H9 (cell line): ENCODE results near the gene GPR143. TPM values are rescaled to one million over a fixed set of nuclear protein-coding genes. Genes with fewer than 3 reads are reported as not detected.

Experiments used
- DNase-seq: peaks from one replicate; pipeline ENCODE4 v3.0.0-alpha.2; 2017
- H2AFZ ChIP-seq: one replicate; pipeline ENCODE4 v1.6.1; 2013; ENCODE audit warnings: mild to moderate bottlenecking, low read length, control low read depth, moderate library complexity
- H2AK5ac ChIP-seq: 2 replicates; pipeline ENCODE4 v1.6.1; 2013; ENCODE audit warnings: low read length, control low read depth, mixed read lengths; ENCODE audit not compliant: insufficient read length
- H2BK120ac ChIP-seq: one replicate; pipeline ENCODE4 v1.6.1; 2013; ENCODE audit warnings: low read depth, mild to moderate bottlenecking, low read length, control low read depth, inconsistent platforms; ENCODE audit not compliant: poor library complexity, severe bottlenecking
- H2BK12ac ChIP-seq: 2 replicates; pipeline ENCODE4 v1.6.1; 2013; ENCODE audit warnings: low read length, control low read depth, mixed read lengths, low read depth; ENCODE audit not compliant: insufficient read length
- H2BK15ac ChIP-seq: 2 replicates; pipeline ENCODE4 v1.6.1; 2013; ENCODE audit warnings: low read depth, low read length, control low read depth
- H2BK20ac ChIP-seq: one replicate; pipeline ENCODE4 v1.6.1; 2013; ENCODE audit warnings: low read depth, mild to moderate bottlenecking, low read length, control low read depth, inconsistent platforms; ENCODE audit not compliant: poor library complexity, severe bottlenecking
- H2BK5ac ChIP-seq: 2 replicates; pipeline ENCODE4 v1.6.1; 2013; ENCODE audit warnings: low read length, control low read depth, mixed read lengths; ENCODE audit not compliant: insufficient read length
- H3K14ac ChIP-seq: 2 replicates; pipeline ENCODE4 v1.6.1; 2013; ENCODE audit warnings: low read length, control low read depth; ENCODE audit not compliant: insufficient read depth
- H3K18ac ChIP-seq: 2 replicates; pipeline ENCODE4 v1.6.1; 2013; ENCODE audit warnings: low read depth, mild to moderate bottlenecking, mixed read lengths, low read length, control low read depth; ENCODE audit not compliant: insufficient read length
- H3K23ac ChIP-seq: 2 replicates; pipeline ENCODE4 v1.6.1; 2013; ENCODE audit warnings: low read length, control low read depth, mixed read lengths, low read depth; ENCODE audit not compliant: insufficient read length
- H3K23me2 ChIP-seq: 2 replicates; pipeline ENCODE4 v1.6.1; 2013; ENCODE audit warnings: low read depth, mild to moderate bottlenecking, mixed read lengths, low read length, control low read depth; ENCODE audit not compliant: insufficient read length, poor library complexity, severe bottlenecking
- H3K27ac ChIP-seq: 2 replicates; pipeline ENCODE4 v1.5.1; 2013; ENCODE audit warnings: low read length, control low read depth, mixed read lengths, low read depth; ENCODE audit not compliant: insufficient read length
- H3K27me3 ChIP-seq: 2 replicates; pipeline ENCODE4 v1.6.1; 2013; ENCODE audit warnings: low read length, control low read depth, inconsistent platforms; ENCODE audit not compliant: insufficient read depth
- H3K4ac ChIP-seq: 2 replicates; pipeline ENCODE4 v1.6.1; 2013; ENCODE audit warnings: low read depth, mild to moderate bottlenecking, control low read depth, inconsistent platforms, low read length, moderate library complexity
- H3K4me1 ChIP-seq: 2 replicates; pipeline ENCODE4 v1.6.1; 2013; ENCODE audit warnings: low read length, control low read depth, inconsistent platforms; ENCODE audit not compliant: insufficient read depth
- H3K4me2 ChIP-seq: 2 replicates; pipeline ENCODE4 v1.6.1; 2013; ENCODE audit warnings: low read length, control low read depth, mixed read lengths; ENCODE audit not compliant: insufficient read length, insufficient read depth
- H3K56ac ChIP-seq: 2 replicates; pipeline ENCODE4 v1.6.1; 2013; ENCODE audit warnings: low read depth, mild to moderate bottlenecking, mixed read lengths, low read length, control low read depth; ENCODE audit not compliant: insufficient read length
- H3K79me1 ChIP-seq: 2 replicates; pipeline ENCODE4 v1.6.1; 2013; ENCODE audit warnings: low read depth, mild to moderate bottlenecking, moderate library complexity, low read length, control low read depth, inconsistent platforms; ENCODE audit not compliant: insufficient read depth, poor library complexity, severe bottlenecking
- H3K79me2 ChIP-seq: 2 replicates; pipeline ENCODE4 v1.6.1; 2013; ENCODE audit warnings: low read length, control low read depth, inconsistent platforms; ENCODE audit not compliant: insufficient read depth
- H3K9ac ChIP-seq: 2 replicates; pipeline ENCODE4 v1.6.1; 2013; ENCODE audit warnings: low read length, control low read depth, mixed read lengths; ENCODE audit not compliant: insufficient read length; ENCODE audit errors: extremely low read depth
- H3K9me3 ChIP-seq: one replicate; pipeline ENCODE4 v1.6.1; 2013; ENCODE audit warnings: low read depth, low read length, inconsistent platforms; ENCODE audit not compliant: control insufficient read depth
- H3T11ph ChIP-seq: one replicate; pipeline ENCODE4 v1.6.1; 2013; ENCODE audit warnings: mild to moderate bottlenecking, low read length, control low read depth, inconsistent platforms
- H4K20me1 ChIP-seq: one replicate; pipeline ENCODE4 v1.6.1; 2013; ENCODE audit not compliant: control insufficient read depth, insufficient read length, insufficient read depth
- H4K5ac ChIP-seq: 2 replicates; pipeline ENCODE4 v1.6.1; 2013; ENCODE audit warnings: low read depth, mild to moderate bottlenecking, mixed read lengths, low read length, control low read depth; ENCODE audit not compliant: insufficient read length
- H4K8ac ChIP-seq: replicated peaks from 2 replicates; pipeline ENCODE4 v1.6.1; 2013; ENCODE audit warnings: low read length, control low read depth, mixed read lengths, low read depth; ENCODE audit not compliant: insufficient read length
- H4K91ac ChIP-seq: 2 replicates; pipeline ENCODE4 v1.6.1; 2013; ENCODE audit warnings: low read depth, mild to moderate bottlenecking, moderate library complexity, mixed read lengths, low read length, control low read depth; ENCODE audit not compliant: insufficient read length
- H3K27ac Mint-ChIP-seq, 3 experiments: 2 replicates in 2 of 3; 3 replicates in 1 of 3; pipeline ENCODE4 v1.8.0; 2020 to 2021; ENCODE audit warnings: mixed read lengths in 3 of 3, mild to moderate bottlenecking in 1 of 3, moderate library complexity in 1 of 3
- H3K27me3 Mint-ChIP-seq: 2 replicates; pipeline ENCODE4 v1.8.0; 2021; ENCODE audit warnings: low read depth, mild to moderate bottlenecking, moderate library complexity, mixed read lengths
- H3K36me3 Mint-ChIP-seq, 3 experiments: 2 replicates in 2 of 3; 3 replicates in 1 of 3; pipeline ENCODE4 v1.8.0; 2020 to 2021; ENCODE audit warnings: low read depth in 3 of 3, mixed read lengths in 3 of 3; ENCODE audit not compliant: insufficient read depth in 1 of 3
- H3K4me1 Mint-ChIP-seq, 2 experiments: 2 replicates each; pipeline ENCODE4 v1.8.0; 2020; ENCODE audit warnings: mixed read lengths in 2 of 2
- H3K4me3 Mint-ChIP-seq, 2 experiments: 2 replicates in 1 of 2; 3 replicates in 1 of 2; pipeline ENCODE4 v1.8.0; 2020 to 2021; ENCODE audit warnings: mild to moderate bottlenecking in 2 of 2, mixed read lengths in 2 of 2, moderate library complexity in 1 of 2
- H3K9me3 Mint-ChIP-seq, 2 experiments: 2 replicates in 1 of 2; 3 replicates in 1 of 2; pipeline ENCODE4 v1.8.0; 2020; ENCODE audit warnings: mild to moderate bottlenecking in 2 of 2, mixed read lengths in 2 of 2, moderate library complexity in 1 of 2
- CTCF ChIP-seq: fragments of 200-600 bp; sonication (generic); conservative IDR thresholded peaks from 3 replicates; pipeline ENCODE4 v1.8.0; 2021; ENCODE audit warnings: antibody characterized with exemption, mild to moderate bottlenecking
- WGBS: extraction: QIAGEN DNeasy Blood & Tissue Kit; methylation state at CpG from one replicate; pipeline ENCODE4 v1.1.7; 2013; ENCODE audit warnings: missing lambda C conversion rate, low lambda C conversion rate, mixed read lengths; ENCODE audit not compliant: insufficient read length; ENCODE audit errors: extremely low coverage; 5-methylcytosine and 5-hydroxymethylcytosine counted together
- total RNA-seq: library from RNA; stranded (reverse); gene quantifications from 2 replicates; pipeline ENCODE4 v1.2.1, GENCODE V29; 2021

Gene GPR143
- total RNA-seq, 1 experiment from 2014 or later: 7.1 TPM

- Mint-ChIP-seq H3K36me3 (peaks cover 39 to 61% (median 46%) of the 10 kb centered on the region in 3 experiments), H3K9me3 (peaks cover 9 to 60% of the 10 kb centered on the region in 2 experiments), H3K4me1 (no peaks in the 10 kb centered on the region), H3K4me3 (no peak overlapping the region; a peak in 1 of 5 replicates), H3K27me3 (peaks cover 3% of the 10 kb centered on the region; the same call in 1 of the 2 replicates), H3K27ac (no peak overlapping the region)
- no peaks in the 10 kb centered on the region for H3K27me3 ChIP-seq
- H3K4me2 ChIP-seq: no peak overlapping the region
- no peak overlapping the region for H3K23ac ChIP-seq
- no peak overlapping the region for H3K14ac ChIP-seq
- H3K79me1 ChIP-seq: no peaks in the 10 kb centered on the region
- H4K91ac ChIP-seq: no peak overlapping the region
- no peak overlapping the region for H3K27ac ChIP-seq
- H3K4me1 ChIP-seq: no peaks in the 10 kb centered on the region
- no peak overlapping the region for H2BK12ac ChIP-seq
- TF ChIP-seq CTCF: peak; percentile 54
- H3K23me2 ChIP-seq: no peaks in the 10 kb centered on the region
- no peak overlapping the region for H3K9ac ChIP-seq
- no peak overlapping the region for H3T11ph ChIP-seq
- no peak overlapping the region for H2AK5ac ChIP-seq
- H3K56ac ChIP-seq: no peak overlapping the region
- H2BK120ac ChIP-seq: no peak overlapping the region
- DNase-seq: peak; percentile 32
- H4K8ac ChIP-seq: no peak overlapping the region
- no peak overlapping the region for H2AFZ ChIP-seq
- H2BK5ac ChIP-seq: no peak overlapping the region
- H3K18ac ChIP-seq: no peak overlapping the region
- H4K5ac ChIP-seq: no peak overlapping the region
- H2BK20ac ChIP-seq: no peak overlapping the region
- H4K20me1 ChIP-seq: no peaks in the 10 kb centered on the region
- H2BK15ac ChIP-seq: no peak overlapping the region
- H3K4ac ChIP-seq: no peak overlapping the region
- no peaks in the 10 kb centered on the region for H3K79me2 ChIP-seq
- no CpG with 5 or more reads among the region's 15 CpGs for WGBS
- no peaks in the 10 kb centered on the region for H3K9me3 ChIP-seq
Observed at GRCh38 chrX:9700555-9700954, 65.1 kb downstream of the GPR143 start.
